Umbilical cord (tissue), 2 donors: ENCODE results near the gene ST3GAL2. TPM values are rescaled to one million over a fixed set of nuclear protein-coding genes. Genes with fewer than 3 reads are reported as not detected.
A peak's percentile ranks its signal among the peaks of the same experiment; 100 is the strongest.

Experiments
- DNase-seq: peaks from one replicate; pipeline ENCODE4 v3.0.0-alpha.2; 2015; ENCODE audit warnings: low spot score
- total RNA-seq: library from RNA; depleted of rRNA; stranded (reverse); fragments of >200 nt; gene quantifications from one replicate; pipeline ENCODE4 v1.2.3, GENCODE V29; 2014; ENCODE audit warnings: low replicate concordance; ENCODE audit not compliant: insufficient read depth

Gene ST3GAL2
- 21.7 TPM for total RNA-seq

- DNase-seq: peak; percentile 98
These were observed at the start of gene ST3GAL2 for GRCh38 chr16:70438969-70439862. Gene ST3GAL2, minus strand, starts transcription at chr16:70439100. Its CDS starts 40,570 bp downstream, at chr16:70398530.

- DNase-seq: no peak
These were observed 46.0 kb upstream of the ST3GAL2 start for GRCh38 chr16:70484867-70485266.

GRCh38 chr16:70483426-70483825, 44.5 kb upstream of the ST3GAL2 start:
- no peak for DNase-seq

- no peak for DNase-seq
These were observed 43.7 kb upstream of the ST3GAL2 start for GRCh38 chr16:70482624-70483023.

- DNase-seq: no peak
These were observed 43.1 kb upstream of the ST3GAL2 start for GRCh38 chr16:70481929-70482536.

- no peak for DNase-seq
These were observed 41.5 kb upstream of the ST3GAL2 start for GRCh38 chr16:70480127-70481105.

GRCh38 chr16:70478912-70479341, 40.0 kb upstream of the ST3GAL2 start:
- DNase-seq: peak; percentile 18

- DNase-seq: no peak
These were observed 39.3 kb upstream of the ST3GAL2 start for GRCh38 chr16:70478169-70478568.

GRCh38 chr16:70476272-70477020, 37.5 kb upstream of the ST3GAL2 start:
- DNase-seq: peak; percentile 63

- no peak for DNase-seq
These were observed 36.4 kb upstream of the ST3GAL2 start for GRCh38 chr16:70475054-70475871.

GRCh38 chr16:70474320-70475053, 35.6 kb upstream of the ST3GAL2 start:
- DNase-seq: no peak

- DNase-seq: no peak
These were observed 34.8 kb upstream of the ST3GAL2 start for GRCh38 chr16:70473446-70474319.

- no peak for DNase-seq
These were observed 34.0 kb upstream of the ST3GAL2 start for GRCh38 chr16:70472786-70473433.

- DNase-seq: no peak
These were observed 32.0 kb upstream of the ST3GAL2 start for GRCh38 chr16:70470927-70471341.

- no peak for DNase-seq
These were observed 31.4 kb upstream of the ST3GAL2 start for GRCh38 chr16:70470141-70470926.

GRCh38 chr16:70468776-70469525, 30.1 kb upstream of the ST3GAL2 start:
- DNase-seq: no peak
